ENCODE results near the gene GRHL3.

The GRHL3 gene

GRCh38 chr1:24315391-24315790 lies 3.8 kb upstream of the GRHL3 start:
- Histone ChIP-seq H3K36me3 (ENCODE audit: insufficient read depth, low read length) (no peaks in the 10 kb centered on the region), H3K9me3 (ENCODE audit: low read length) (no peaks in the 10 kb centered on the region), H2AFZ (ENCODE audit: low read depth, low read length) (no peak overlapping the region), H3K4me3 (ENCODE audit: low read length) (no peak overlapping the region), H3K27me3 (ENCODE audit: insufficient read depth, low read length) (peaks cover 29% of the 10 kb centered on the region), H3K4me1 (ENCODE audit: insufficient read depth, low read length) (no peaks in the 10 kb centered on the region)

- H3K36me3 ChIP-seq (ENCODE audit: insufficient read depth, low read length): no peaks in the 10 kb centered on the region
- H3K4me3 ChIP-seq (ENCODE audit: low read length): no peak overlapping the region
- no peaks in the 10 kb centered on the region for H3K9me3 ChIP-seq (ENCODE audit: low read length)
- H3K27me3 ChIP-seq (ENCODE audit: insufficient read depth, low read length): peaks cover 39% of the 10 kb centered on the region
- H2AFZ ChIP-seq (ENCODE audit: low read depth, low read length): no peak overlapping the region
- no peaks in the 10 kb centered on the region for H3K4me1 ChIP-seq (ENCODE audit: insufficient read depth, low read length)
Measured at GRCh38 chr1:24316645-24317044, 2.5 kb upstream of the GRHL3 start.

DNA sequence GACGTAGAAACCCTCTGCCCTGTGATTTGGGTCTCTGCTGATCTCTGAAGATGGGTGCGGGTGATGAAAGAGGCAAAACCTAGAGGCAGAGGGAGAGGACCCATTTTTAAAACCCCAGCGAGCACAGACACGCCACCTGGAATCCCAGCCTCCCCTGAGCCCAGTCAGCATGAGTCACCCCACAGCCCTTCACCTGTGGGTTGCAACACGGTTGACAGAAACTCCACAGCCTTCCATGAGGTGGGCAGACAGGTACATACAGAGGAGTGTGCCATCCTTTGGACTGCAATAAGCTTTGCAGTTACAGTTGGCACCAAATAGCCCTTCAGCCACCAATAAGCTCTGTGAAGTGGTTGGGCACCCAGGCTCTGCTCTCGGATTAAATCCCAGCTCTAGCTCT lies 2.1 kb upstream of the GRHL3 start:
- peaks cover 43% of the 10 kb centered on the region for H3K27me3 ChIP-seq (ENCODE audit: insufficient read depth, low read length)
- H3K36me3 ChIP-seq (ENCODE audit: insufficient read depth, low read length): no peaks in the 10 kb centered on the region
- H2AFZ ChIP-seq (ENCODE audit: low read depth, low read length): no peak overlapping the region
- H3K4me1 ChIP-seq (ENCODE audit: insufficient read depth, low read length): no peaks in the 10 kb centered on the region
- no peak overlapping the region for H3K4me3 ChIP-seq (ENCODE audit: low read length)
- no peaks in the 10 kb centered on the region for H3K9me3 ChIP-seq (ENCODE audit: low read length)

- H3K27me3 ChIP-seq (ENCODE audit: insufficient read depth, low read length): peaks cover 53% of the 10 kb centered on the region
- no peaks in the 10 kb centered on the region for H3K9me3 ChIP-seq (ENCODE audit: low read length)
- no peak overlapping the region for H3K4me3 ChIP-seq (ENCODE audit: low read length)
- no peak overlapping the region for H2AFZ ChIP-seq (ENCODE audit: low read depth, low read length)
- no peaks in the 10 kb centered on the region for H3K36me3 ChIP-seq (ENCODE audit: insufficient read depth, low read length)
- no peaks in the 10 kb centered on the region for H3K4me1 ChIP-seq (ENCODE audit: insufficient read depth, low read length)
Measured at GRCh38 chr1:24317956-24318614, 1.1 kb upstream of the GRHL3 start.

DNA sequence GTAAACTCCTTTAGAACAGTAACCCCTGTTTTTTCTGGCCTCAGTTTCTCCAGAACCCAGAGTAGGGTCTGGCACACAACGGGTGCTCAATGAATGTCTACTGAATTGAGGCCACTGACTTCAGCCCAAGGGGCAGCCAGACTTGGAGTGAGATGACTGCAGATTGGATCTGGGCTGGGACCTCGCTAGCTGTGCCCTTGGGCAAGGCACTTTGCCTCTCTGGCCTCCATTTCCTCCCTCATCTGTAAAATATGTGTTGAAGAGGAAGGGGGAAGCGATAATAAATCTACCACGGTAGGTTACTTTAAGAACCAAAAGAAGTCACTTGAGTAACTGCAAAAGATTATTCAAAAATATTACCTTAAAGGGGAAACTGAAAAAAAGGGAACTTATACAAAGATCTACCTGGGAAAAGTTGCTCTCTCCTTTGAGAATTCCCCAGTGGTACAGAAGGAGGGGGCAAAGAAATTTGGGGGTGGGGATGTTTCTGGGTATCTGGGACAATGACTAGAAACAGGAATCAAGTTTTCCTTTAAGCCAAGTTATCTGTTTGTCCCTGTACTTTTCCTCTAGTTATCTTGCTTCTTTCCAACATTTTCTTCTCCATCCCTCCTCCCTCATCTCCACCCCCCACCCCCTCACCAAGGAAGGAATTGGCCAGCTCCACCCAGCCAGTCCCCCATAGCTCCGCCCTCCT lies 394 bp upstream of the GRHL3 start:
- Histone ChIP-seq H3K36me3 (ENCODE audit: insufficient read depth, low read length) (no peaks in the 10 kb centered on the region), H2AFZ (ENCODE audit: low read depth, low read length) (no peak overlapping the region), H3K4me3 (ENCODE audit: low read length) (no peak overlapping the region), H3K9me3 (ENCODE audit: low read length) (no peaks in the 10 kb centered on the region), H3K27me3 (ENCODE audit: insufficient read depth, low read length) (peaks cover 60% of the 10 kb centered on the region), H3K4me1 (ENCODE audit: insufficient read depth, low read length) (no peaks in the 10 kb centered on the region)

GRCh38 chr1:24319962-24320361 lies 805 bp downstream of the GRHL3 start:
- Histone ChIP-seq H3K9me3 (ENCODE audit: low read length) (no peaks in the 10 kb centered on the region), H3K4me3 (ENCODE audit: low read length) (no peak overlapping the region), H3K36me3 (ENCODE audit: insufficient read depth, low read length) (no peaks in the 10 kb centered on the region), H3K27me3 (ENCODE audit: insufficient read depth, low read length) (peaks cover 67% of the 10 kb centered on the region), H2AFZ (ENCODE audit: low read depth, low read length) (no peak overlapping the region), H3K4me1 (ENCODE audit: insufficient read depth, low read length) (no peaks in the 10 kb centered on the region)

DNA sequence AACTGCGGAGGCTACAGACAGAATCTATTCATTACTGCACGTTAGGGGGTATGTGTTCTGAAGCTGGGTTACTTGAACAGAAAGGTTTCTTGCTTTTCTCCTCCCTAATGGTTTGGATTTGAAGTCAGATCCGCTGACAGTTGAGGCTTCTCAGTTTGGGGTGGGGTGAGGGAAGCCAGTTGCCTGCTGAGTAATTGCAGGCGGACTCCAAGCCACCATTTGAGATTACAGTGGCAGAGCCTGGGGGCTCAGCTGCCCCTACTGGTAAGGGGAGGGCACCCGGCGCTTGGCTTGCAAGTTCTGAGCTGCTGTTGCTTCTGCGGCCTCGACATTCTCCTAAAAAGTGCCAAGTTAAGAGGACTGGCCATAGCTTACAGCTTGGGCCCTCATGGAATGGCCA lies 2.0 kb downstream of the GRHL3 start:
- no peaks in the 10 kb centered on the region for H3K9me3 ChIP-seq (ENCODE audit: low read length)
- H3K27me3 ChIP-seq (ENCODE audit: insufficient read depth, low read length): peaks cover 78% of the 10 kb centered on the region
- H3K4me3 ChIP-seq (ENCODE audit: low read length): no peak overlapping the region
- H3K4me1 ChIP-seq (ENCODE audit: insufficient read depth, low read length): no peaks in the 10 kb centered on the region
- H2AFZ ChIP-seq (ENCODE audit: low read depth, low read length): no peak overlapping the region
- no peaks in the 10 kb centered on the region for H3K36me3 ChIP-seq (ENCODE audit: insufficient read depth, low read length)

- no peaks in the 10 kb centered on the region for H3K4me1 ChIP-seq (ENCODE audit: insufficient read depth, low read length)
- peak overlapping the region; percentile 31 for H2AFZ ChIP-seq (ENCODE audit: low read depth, low read length)
- no peaks in the 10 kb centered on the region for H3K9me3 ChIP-seq (ENCODE audit: low read length)
- no peaks in the 10 kb centered on the region for H3K36me3 ChIP-seq (ENCODE audit: insufficient read depth, low read length)
- H3K4me3 ChIP-seq (ENCODE audit: low read length): no peak overlapping the region
- H3K27me3 ChIP-seq (ENCODE audit: insufficient read depth, low read length): peaks cover 83% of the 10 kb centered on the region
Measured at GRCh38 chr1:24321697-24322469, 2.7 kb downstream of the GRHL3 start.

- H2AFZ ChIP-seq (ENCODE audit: low read depth, low read length): peak overlapping the region; percentile 31
- H3K4me3 ChIP-seq (ENCODE audit: low read length): no peak overlapping the region
- no peaks in the 10 kb centered on the region for H3K36me3 ChIP-seq (ENCODE audit: insufficient read depth, low read length)
- no peaks in the 10 kb centered on the region for H3K4me1 ChIP-seq (ENCODE audit: insufficient read depth, low read length)
- no peaks in the 10 kb centered on the region for H3K9me3 ChIP-seq (ENCODE audit: low read length)
- H3K27me3 ChIP-seq (ENCODE audit: insufficient read depth, low read length): peaks cover 83% of the 10 kb centered on the region
Measured at GRCh38 chr1:24322470-24323177, 3.5 kb downstream of the GRHL3 start.

- no peaks in the 10 kb centered on the region for H3K9me3 ChIP-seq (ENCODE audit: low read length)
- no peak overlapping the region for H2AFZ ChIP-seq (ENCODE audit: low read depth, low read length)
- no peaks in the 10 kb centered on the region for H3K4me1 ChIP-seq (ENCODE audit: insufficient read depth, low read length)
- peaks cover 81% of the 10 kb centered on the region for H3K27me3 ChIP-seq (ENCODE audit: insufficient read depth, low read length)
- no peaks in the 10 kb centered on the region for H3K36me3 ChIP-seq (ENCODE audit: insufficient read depth, low read length)
- no peak overlapping the region for H3K4me3 ChIP-seq (ENCODE audit: low read length)
Measured at GRCh38 chr1:24323281-24323680, 4.1 kb downstream of the GRHL3 start.

DNA sequence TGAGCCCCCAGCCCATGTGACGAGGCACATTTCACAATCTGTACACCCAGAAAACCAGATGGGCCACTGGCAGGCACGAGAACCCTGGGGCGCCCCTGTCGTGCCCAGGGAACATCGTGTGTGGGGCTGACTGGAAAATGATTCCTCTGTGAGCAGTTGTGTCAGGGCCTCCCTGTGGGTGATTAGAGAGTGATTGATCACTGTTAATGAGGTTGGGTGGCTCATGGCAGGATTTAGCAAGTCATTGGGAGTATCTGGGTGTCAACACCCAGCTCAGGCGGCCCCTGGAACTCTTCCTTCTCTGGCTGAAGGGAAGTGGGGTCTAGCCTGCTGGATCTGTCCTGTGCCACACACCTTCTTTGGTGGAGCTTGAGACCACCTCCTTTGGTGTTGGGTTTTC lies 5.7 kb downstream of the GRHL3 start:
- no peaks in the 10 kb centered on the region for H3K4me1 ChIP-seq (ENCODE audit: insufficient read depth, low read length)
- no peaks in the 10 kb centered on the region for H3K36me3 ChIP-seq (ENCODE audit: insufficient read depth, low read length)
- no peak overlapping the region for H2AFZ ChIP-seq (ENCODE audit: low read depth, low read length)
- no peak overlapping the region for H3K4me3 ChIP-seq (ENCODE audit: low read length)
- H3K9me3 ChIP-seq (ENCODE audit: low read length): no peaks in the 10 kb centered on the region
- H3K27me3 ChIP-seq (ENCODE audit: insufficient read depth, low read length): peaks cover 68% of the 10 kb centered on the region

- Histone ChIP-seq H3K4me1 (ENCODE audit: insufficient read depth, low read length) (no peaks in the 10 kb centered on the region), H2AFZ (ENCODE audit: low read depth, low read length) (no peak overlapping the region), H3K27me3 (ENCODE audit: insufficient read depth, low read length) (peaks cover 59% of the 10 kb centered on the region), H3K9me3 (ENCODE audit: low read length) (no peaks in the 10 kb centered on the region), H3K36me3 (ENCODE audit: insufficient read depth, low read length) (no peaks in the 10 kb centered on the region), H3K4me3 (ENCODE audit: low read length) (no peak overlapping the region)
Measured at GRCh38 chr1:24325587-24326449, 6.7 kb downstream of the GRHL3 start.

Measured in neuron (in vitro differentiated cells).